Endothelial cell of umbilical vein (primary cell): ENCODE measurements around the gene NAPA. TPM values are rescaled to one million over a fixed set of nuclear protein-coding genes. Genes with fewer than 3 reads are reported as not detected.

Experiments
- BruUV-seq: library from RNA; stranded (reverse); fragments of 400-500 nt; replicated peaks from 2 replicates; lab custom pipeline; 2021; lab: Mats Ljungman, UMichigan
- CTCF ChIA-PET: fragments of 300-600, 350-600 bp; sonication (Branson Sonifier 250); formaldehyde crosslinking; loops from one replicate; lab custom pipeline; 2021; ENCODE audit warnings: antibody characterized with exemption, inconsistent platforms; lab: Charles Lee
- POLR2A ChIA-PET: fragments of 300-600, 350-600 bp; sonication (Branson Sonifier 250); formaldehyde crosslinking; loops from one replicate; lab custom pipeline; 2021; ENCODE audit warnings: antibody characterized with exemption, inconsistent platforms; lab: Charles Lee
- DNase-seq: peaks from one replicate; pipeline ENCODE4 v3.0.0-alpha.2; 2011; ENCODE audit warnings: low read depth, low spot score
- FAIRE-seq: peaks from 2 replicates; lab custom pipeline; 2011; peaks lifted over from hg19 to GRCh38; lab: Jason Lieb, UNC
- H2AFZ ChIP-seq: 2 replicates; pipeline ENCODE4 v1.6.0; 2012; ENCODE audit warnings: low read depth, low read length, control low read depth, inconsistent platforms
- H3K27ac ChIP-seq: 2 replicates; pipeline ENCODE4 v1.5.1; 2011; ENCODE audit warnings: low read depth, mild to moderate bottlenecking, control low read depth, low read length, moderate library complexity; ENCODE audit not compliant: insufficient read depth
- H3K27me3 ChIP-seq, 2 experiments: 2 replicates each; pipeline versions ENCODE4 v1.6.0 to v1.6.1; 2011; ENCODE audit warnings: low read length in 2 of 2, mixed read lengths in 1 of 2; ENCODE audit not compliant: control insufficient read depth in 2 of 2, insufficient read depth in 2 of 2
- H3K36me3 ChIP-seq, 2 experiments: 2 replicates in 1 of 2; 3 replicates in 1 of 2; pipeline ENCODE4 v1.5.1; 2011; ENCODE audit warnings: low read length in 2 of 2, mild to moderate bottlenecking in 1 of 2, moderate library complexity in 1 of 2; ENCODE audit not compliant: control insufficient read depth in 2 of 2, insufficient read depth in 2 of 2; ENCODE audit errors: extremely low read depth in 1 of 2
- H3K4me1 ChIP-seq: 3 replicates; pipeline ENCODE4 v1.5.1; 2011; ENCODE audit warnings: mild to moderate bottlenecking, low read length; ENCODE audit not compliant: control insufficient read depth, insufficient read depth; ENCODE audit errors: extremely low read depth
- H3K4me2 ChIP-seq: 2 replicates; pipeline ENCODE4 v1.6.1; 2011; ENCODE audit warnings: low read length, control low read depth, mixed read lengths; ENCODE audit not compliant: insufficient read depth
- H3K4me3 ChIP-seq, 3 experiments: fragments of 200-600 bp in 1 of 3; sonication (generic), shearing (Covaris generic) in 1 of 3; replicated peaks in 1 of 3; 2 replicates each; pipeline ENCODE4 v1.5.1; 2011 to 2016; ENCODE audit warnings: control low read depth in 3 of 3, low read length in 3 of 3, mild to moderate bottlenecking in 2 of 3, inconsistent platforms in 1 of 3, low read depth in 1 of 3, moderate library complexity in 1 of 3; ENCODE audit not compliant: insufficient read depth in 1 of 3
- H3K79me2 ChIP-seq: 2 replicates; pipeline ENCODE4 v1.6.0; 2012; ENCODE audit warnings: low read length, inconsistent platforms; ENCODE audit not compliant: control insufficient read depth, insufficient read depth
- H3K9ac ChIP-seq: replicated peaks from 2 replicates; pipeline ENCODE3; 2011; ENCODE audit warnings: low read length, control low read depth; ENCODE audit not compliant: insufficient read depth; ENCODE audit errors: extremely low read depth
- H3K9me1 ChIP-seq: replicated peaks from 3 replicates; pipeline ENCODE4 v1.6.0; 2011; ENCODE audit warnings: mild to moderate bottlenecking, low read length; ENCODE audit not compliant: control insufficient read depth, insufficient read depth; ENCODE audit errors: extremely low read depth
- H3K9me3 ChIP-seq: replicated peaks from 2 replicates; pipeline ENCODE4 v1.5.1; 2012; ENCODE audit warnings: low read length, inconsistent platforms; ENCODE audit not compliant: control insufficient read depth, insufficient read depth
- H4K20me1 ChIP-seq: replicated peaks from 2 replicates; pipeline ENCODE3; 2011; ENCODE audit warnings: mild to moderate bottlenecking, low read length; ENCODE audit not compliant: control insufficient read depth, insufficient read depth; ENCODE audit errors: extremely low read depth
- EZH2 ChIP-seq: IDR thresholded peaks from 2 replicates; pipeline ENCODE4 v1.6.1; 2012; ENCODE audit warnings: borderline replicate concordance, low read depth, mild to moderate bottlenecking, moderate library complexity, low read length, inconsistent platforms; ENCODE audit not compliant: severe bottlenecking
- FOS ChIP-seq: IDR thresholded peaks from 2 replicates; pipeline ENCODE4 v1.6.1; 2011; ENCODE audit warnings: mild to moderate bottlenecking, low read length, moderate library complexity, borderline replicate concordance; ENCODE audit not compliant: insufficient read depth
- GATA2 ChIP-seq: IDR thresholded peaks from 2 replicates; pipeline ENCODE4 v1.7.0; 2011; ENCODE audit warnings: low read depth, mild to moderate bottlenecking, moderate library complexity, mixed read lengths, low read length; ENCODE audit not compliant: insufficient read length, insufficient read depth
- JUN ChIP-seq: IDR thresholded peaks from 2 replicates; pipeline ENCODE4 v1.6.1; 2011; ENCODE audit warnings: borderline replicate concordance, low read depth; ENCODE audit not compliant: insufficient read length, insufficient read depth
- MAX ChIP-seq: IDR thresholded peaks from 2 replicates; pipeline ENCODE4 v1.6.1; 2011; ENCODE audit not compliant: insufficient read depth, insufficient read length
- MYC ChIP-seq: IDR thresholded peaks from one replicate; pipeline ENCODE4 v1.6.1; 2011; ENCODE audit warnings: mild to moderate bottlenecking, low read depth, low read length
- POLR2A ChIP-seq: IDR thresholded peaks from 2 replicates; pipeline ENCODE4 v1.6.1; 2012; ENCODE audit warnings: low read depth, mild to moderate bottlenecking, control low read depth, low read length
- POLR2AphosphoS5 ChIP-seq: IDR thresholded peaks from 2 replicates; pipeline ENCODE4 v1.6.1; 2012; ENCODE audit warnings: low read depth, mild to moderate bottlenecking, control low read depth, low read length, moderate library complexity; ENCODE audit not compliant: insufficient read depth
- dilution Hi-C: fragments of 300-500 bp; cut with MboI; formaldehyde crosslinking; loops from one replicate; pipeline ENCODE4 v1.15.0; 2019; ENCODE audit warnings: low sequenced_read_pairs; ENCODE audit not compliant: extremely low pct_ligation_motif_present
- intact Hi-C: fragments of 100-400 bp; cut with micrococcal nuclease; formaldehyde crosslinking; loops from one replicate; pipeline ENCODE4 v1.10.0; 2022
- polyA plus RNA-seq, 4 experiments: library from polyadenylated mRNA; depleted of rRNA in 3 of 4; stranded (reverse) in 3 of 4; unstranded in 1 of 4; fragments of >200 nt; gene quantifications; 2 replicates each; pipeline versions ENCODE4 v1.2.1 to v1.2.3, GENCODE V29; 2011 to 2012; ENCODE audit warnings: missing spikeins in 1 of 4
- total RNA-seq: library from RNA; stranded (reverse); gene quantifications from 2 replicates; pipeline ENCODE4 v1.2.3, GENCODE V29; 2021
- TF ChIP-seq, protein P1 (sequence below), 2 donors: IDR thresholded peaks; 1 replicate in 1 of 2; 2 replicates in 1 of 2; pipeline ENCODE4 v1.5.1; 2011; ENCODE audit warnings: low read length in 2 of 2, mild to moderate bottlenecking in 2 of 2, moderate library complexity in 2 of 2, control low read depth in 1 of 2, inconsistent platforms in 1 of 2, low read depth in 1 of 2; ENCODE audit not compliant: insufficient read depth in 1 of 2; ENCODE audit errors: extremely low read depth in 1 of 2

NAPA gene
- total and polyA plus RNA-seq, 2 donors (not counting 3 experiments of a cell fraction or from before 2014, with no cell fraction given) = 107 to 154 TPM

DNA sequence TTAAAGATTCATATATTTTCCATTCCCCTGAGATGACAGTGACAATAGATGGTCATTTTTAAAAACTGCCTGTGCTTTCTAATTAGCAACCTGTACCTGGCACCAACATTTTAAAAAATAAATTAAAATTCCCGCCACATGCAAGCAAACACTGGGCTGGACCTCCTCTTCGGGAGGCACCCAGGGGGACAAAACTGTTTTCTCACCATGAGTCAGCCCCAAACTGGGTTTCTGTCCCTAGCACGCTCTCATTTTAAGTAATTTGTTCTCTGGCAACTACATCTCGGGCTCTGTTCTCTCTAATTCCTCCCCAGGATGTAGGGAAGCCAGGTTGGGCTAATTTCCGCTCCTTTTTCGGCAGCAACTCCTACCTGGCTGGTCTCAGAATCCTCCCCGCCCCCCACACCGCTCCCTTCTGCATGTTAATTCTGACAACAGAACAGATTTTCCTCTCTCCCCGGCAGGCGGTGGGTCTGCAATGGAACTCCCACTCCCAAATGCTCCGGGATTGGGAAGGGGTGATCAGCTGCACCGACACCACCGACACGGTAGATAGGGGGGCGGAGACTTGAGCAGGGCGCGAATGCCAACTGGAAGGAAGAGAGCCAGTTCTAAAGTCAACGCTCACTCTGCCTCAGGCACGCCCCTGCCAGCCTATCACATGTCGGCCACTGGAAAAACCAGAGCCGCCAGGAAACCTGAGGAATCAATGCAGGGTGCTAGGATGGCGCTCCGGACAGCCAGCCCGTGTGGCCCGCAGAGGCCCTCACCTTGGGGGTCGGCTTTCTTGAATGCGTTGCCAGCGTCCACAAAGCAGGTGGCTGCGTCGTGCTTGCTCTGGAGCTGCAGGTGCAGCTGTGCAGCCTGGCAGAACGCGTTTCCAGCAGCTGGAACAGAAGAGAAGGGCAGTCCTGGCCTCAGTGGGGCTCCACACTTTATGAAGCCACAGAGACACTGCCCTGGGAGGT is 14.7 kb downstream of the NAPA start:
- FAIRE-seq = no peak
- no peak for DNase-seq
- H4K20me1 ChIP-seq = no peaks in the 10 kb centered on the region
- no peaks in the 10 kb centered on the region for H3K4me1 ChIP-seq
- intact Hi-C loops (no loop called here), dilution Hi-C loops (no loop called here)
- no peak overlapping the region for H3K4me2 ChIP-seq
- H3K27me3 ChIP-seq = no peaks in the 10 kb centered on the region
- no peak overlapping the region for H3K27ac ChIP-seq
- H2AFZ ChIP-seq = no peak overlapping the region
- no TSS peak for BruUV-seq
- TF ChIP-seq FOS (no peak), POLR2A (no peak), MYC (no peak), EZH2 (no peak), JUN (no peak), POLR2AphosphoS5 (no peak), MAX (no peak), GATA2 (no peak)
- TF ChIP-seq, protein P1, sequence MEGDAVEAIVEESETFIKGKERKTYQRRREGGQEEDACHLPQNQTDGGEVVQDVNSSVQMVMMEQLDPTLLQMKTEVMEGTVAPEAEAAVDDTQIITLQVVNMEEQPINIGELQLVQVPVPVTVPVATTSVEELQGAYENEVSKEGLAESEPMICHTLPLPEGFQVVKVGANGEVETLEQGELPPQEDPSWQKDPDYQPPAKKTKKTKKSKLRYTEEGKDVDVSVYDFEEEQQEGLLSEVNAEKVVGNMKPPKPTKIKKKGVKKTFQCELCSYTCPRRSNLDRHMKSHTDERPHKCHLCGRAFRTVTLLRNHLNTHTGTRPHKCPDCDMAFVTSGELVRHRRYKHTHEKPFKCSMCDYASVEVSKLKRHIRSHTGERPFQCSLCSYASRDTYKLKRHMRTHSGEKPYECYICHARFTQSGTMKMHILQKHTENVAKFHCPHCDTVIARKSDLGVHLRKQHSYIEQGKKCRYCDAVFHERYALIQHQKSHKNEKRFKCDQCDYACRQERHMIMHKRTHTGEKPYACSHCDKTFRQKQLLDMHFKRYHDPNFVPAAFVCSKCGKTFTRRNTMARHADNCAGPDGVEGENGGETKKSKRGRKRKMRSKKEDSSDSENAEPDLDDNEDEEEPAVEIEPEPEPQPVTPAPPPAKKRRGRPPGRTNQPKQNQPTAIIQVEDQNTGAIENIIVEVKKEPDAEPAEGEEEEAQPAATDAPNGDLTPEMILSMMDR (IDR thresholded peaks at IDR 0.05; ENCODE audit: extremely low read depth in 1 of 2, insufficient read depth in 1 of 2, low read depth in 1 of 2, low read length in 2 of 2) = no peak
- ChIA-PET POLR2A (no interaction called here), CTCF (interaction anchor here (0.9 to 1.1 kb wide), 2 partner anchors 10 to 198 kb away, joined by 3 to 4 read pairs; no protein-coding TSS in a partner anchor)
- peaks cover 5 to 41% of the 10 kb centered on the region in 2 experiments for H3K36me3 ChIP-seq
- H3K4me3 ChIP-seq = no peak overlapping the region
- peaks cover 1% of the 10 kb centered on the region for H3K79me2 ChIP-seq
- no peaks in the 10 kb centered on the region for H3K9me1 ChIP-seq
- no peaks in the 10 kb centered on the region for H3K9me3 ChIP-seq
- no peak overlapping the region for H3K9ac ChIP-seq
